Stimulated activated CD8-positive, alpha-beta memory T cell treated with anti-CD3 and anti-CD28 coated beads, Interleukin-7, amount 100 ng/mL, for 4 hours (primary cell): ENCODE measurements around the gene TULP3.

ENCODE experiments used
- DNase-seq, 2 donors: peaks; one replicate each; pipeline ENCODE4 v3.0.0-alpha.2; 2020; ENCODE audit warnings: low read depth in 2 of 2

The TULP3 gene

DNA sequence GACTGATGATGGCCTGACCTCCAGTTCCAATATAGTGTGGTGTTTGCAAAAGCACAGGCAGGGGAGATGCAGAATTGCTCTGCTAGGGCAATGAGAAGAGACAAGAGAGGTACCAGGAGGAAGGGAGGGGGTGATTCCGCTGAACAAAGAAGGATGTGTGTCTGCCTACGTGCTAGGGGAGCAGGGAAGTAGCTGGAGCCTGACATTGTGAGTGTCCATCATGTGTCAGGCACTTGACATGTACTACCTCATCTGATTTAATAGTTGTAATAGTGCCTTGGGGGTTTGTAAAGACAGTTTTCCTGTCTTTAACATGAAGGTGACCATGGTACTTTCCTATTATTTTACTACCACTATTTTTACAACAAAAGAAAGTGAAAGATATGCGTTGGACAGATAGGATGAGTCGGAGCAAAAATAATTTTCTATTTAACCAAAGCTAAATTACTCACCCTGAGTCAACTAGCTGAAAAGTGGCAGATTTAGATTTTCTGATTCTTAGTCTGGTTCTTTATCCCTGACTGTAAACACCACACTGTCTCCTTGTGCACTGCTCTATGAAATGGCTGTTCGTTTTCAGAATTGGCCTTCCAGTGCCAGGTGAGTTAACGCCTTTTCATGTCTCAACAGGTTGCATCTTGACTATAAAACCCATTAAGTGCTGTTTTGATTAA is 34.8 kb downstream of the TULP3 start:
- DNase-seq: no peak

- no peak for DNase-seq
Observed at GRCh38 chr12:2930865-2931264, 40.2 kb downstream of the TULP3 start.

DNA sequence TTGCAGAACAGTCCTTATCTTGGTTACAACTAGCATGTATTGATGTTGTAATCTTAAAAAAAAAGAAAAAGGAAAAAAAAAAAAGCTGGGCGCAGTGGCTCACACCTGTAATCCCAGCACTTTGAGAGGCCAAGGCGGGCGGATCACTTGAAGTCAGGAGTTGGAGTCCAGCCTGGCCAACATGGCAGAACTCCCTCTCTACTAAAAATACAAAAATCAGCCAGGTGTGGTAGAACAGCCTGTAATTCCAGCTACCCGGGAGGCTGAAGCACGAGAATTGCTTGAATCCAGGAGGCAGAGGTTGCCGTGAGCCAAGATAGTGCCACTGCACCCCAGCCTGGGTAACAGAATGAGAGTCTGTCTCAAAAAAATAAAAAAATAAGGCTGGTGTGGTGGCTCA is 42.9 kb downstream of the TULP3 start:
- no peak for DNase-seq

- no peak for DNase-seq
Observed at GRCh38 chr12:2934371-2934770, 43.7 kb downstream of the TULP3 start.

DNA sequence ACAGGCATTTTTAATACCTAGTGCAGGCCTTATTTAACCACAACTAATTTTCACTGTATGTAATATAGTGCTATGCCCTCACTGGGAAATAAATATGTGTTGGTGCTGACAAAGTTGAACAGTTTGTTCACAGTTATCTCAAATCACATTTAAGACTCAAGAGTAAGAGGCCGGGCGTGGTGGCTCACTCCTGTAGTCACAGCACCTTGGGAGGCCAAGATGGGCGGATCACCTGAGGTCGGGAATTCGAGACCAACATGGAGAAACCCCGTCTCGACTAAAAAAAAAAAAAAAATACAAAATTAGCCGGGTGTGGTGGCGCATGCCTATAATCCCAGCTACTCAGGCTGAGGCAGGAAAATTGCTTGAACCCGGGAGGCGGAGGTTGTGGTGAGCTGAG is 45.6 kb downstream of the TULP3 start:
- DNase-seq: no peak

DNA sequence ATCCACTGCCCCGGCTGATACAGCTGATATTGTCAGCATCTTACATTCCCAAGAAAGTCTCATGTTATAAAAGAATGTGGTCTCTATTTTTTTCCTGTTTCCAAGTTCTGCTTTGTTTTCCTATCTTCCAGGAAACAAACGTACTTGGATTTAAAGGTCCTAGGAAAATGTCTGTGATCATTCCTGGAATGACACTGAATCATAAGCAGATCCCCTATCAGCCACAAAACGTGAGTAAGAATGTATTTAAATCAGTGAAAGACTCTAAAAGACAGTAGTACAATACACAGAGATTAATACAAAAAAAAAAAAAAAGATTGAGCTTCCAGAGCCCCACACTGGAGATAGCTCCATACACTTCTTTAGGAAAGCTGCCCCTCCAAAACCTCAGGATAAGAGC is 46.8 kb downstream of the TULP3 start:
- no peak for DNase-seq

- DNase-seq: no peak
Observed at GRCh38 chr12:2939191-2939590, 48.5 kb downstream of the TULP3 start.

GRCh38 chr12:2940564-2940963 is 49.9 kb downstream of the TULP3 start:
- DNase-seq: no peak

DNA sequence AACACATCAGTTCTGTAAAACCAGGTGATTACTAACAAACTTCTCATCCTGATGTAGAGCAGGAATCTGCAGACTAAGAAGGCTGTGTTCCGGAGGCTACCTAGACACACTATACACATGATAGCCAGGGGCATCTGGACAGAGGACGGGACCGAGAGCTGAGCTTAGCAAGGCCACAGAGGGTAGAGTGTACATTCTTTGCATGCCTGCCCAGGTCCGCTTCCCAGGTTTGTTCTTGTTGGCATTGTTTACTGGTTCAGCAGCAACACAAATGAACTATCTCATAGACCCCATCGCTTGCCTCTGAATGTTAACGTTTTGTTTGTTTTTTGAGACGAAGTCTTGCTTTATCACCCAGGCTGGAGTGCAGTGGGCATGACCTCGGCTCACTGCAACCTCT is 50.8 kb downstream of the TULP3 start:
- DNase-seq: no peak

DNA sequence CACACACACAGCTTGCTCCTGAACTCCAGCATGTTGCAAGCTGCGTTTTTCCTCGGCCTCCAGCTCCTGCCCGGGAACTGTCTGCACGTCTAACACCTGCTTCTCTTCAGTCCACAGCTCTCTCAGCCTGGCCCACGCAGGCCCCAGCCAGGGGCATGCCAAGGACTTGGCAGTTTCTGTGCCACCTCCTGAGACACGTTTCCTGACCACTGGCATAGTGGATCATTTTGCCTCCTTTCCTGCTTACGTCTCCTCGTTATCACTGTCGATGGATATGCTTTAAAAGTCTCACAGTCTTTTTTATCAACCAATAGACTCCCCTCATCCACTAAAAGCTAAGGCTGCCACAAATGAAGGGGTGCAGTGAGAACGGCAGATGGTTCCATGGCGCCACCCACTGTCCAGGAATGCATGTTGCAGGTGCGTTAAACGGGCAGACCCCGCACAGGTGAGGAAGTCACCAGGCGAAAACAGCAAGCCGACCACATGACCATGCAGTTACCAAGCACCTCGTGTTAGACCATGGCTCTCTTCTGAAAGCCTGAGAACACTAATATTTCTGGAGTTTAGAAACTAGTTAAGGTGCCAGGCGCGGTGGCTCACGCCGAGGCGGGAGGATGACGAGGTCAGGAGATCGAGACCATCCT is 53.8 kb downstream of the TULP3 start:
- peak; percentile 15 for DNase-seq

DNA sequence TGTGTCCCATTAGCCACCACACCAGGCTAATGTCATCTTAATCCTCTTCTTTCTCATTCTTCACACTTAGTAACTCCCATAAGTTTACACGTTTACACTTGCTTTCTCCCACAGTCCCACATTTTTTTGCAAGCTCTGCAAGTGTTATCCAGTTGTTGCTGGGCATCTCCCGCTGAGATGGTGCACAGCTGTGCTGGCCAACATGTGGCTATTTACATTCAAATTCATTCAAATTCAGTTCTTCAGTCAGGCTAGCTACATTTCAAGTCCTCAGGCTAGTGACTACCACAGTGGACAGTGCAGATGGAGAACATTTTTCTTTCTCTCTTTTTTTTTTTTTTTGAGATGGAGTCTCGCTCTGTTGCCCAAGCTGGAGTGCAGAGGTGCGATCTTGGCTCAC is 58.7 kb downstream of the TULP3 start:
- DNase-seq: no peak

- DNase-seq: no peak
Observed at GRCh38 chr12:2955888-2956287, 65.2 kb downstream of the TULP3 start.

- DNase-seq: no peak
Observed at GRCh38 chr12:2957816-2958431, 67.2 kb downstream of the TULP3 start.

GRCh38 chr12:2958432-2959191 is 67.9 kb downstream of the TULP3 start:
- DNase-seq: no peak

GRCh38 chr12:2959192-2959504 is 68.5 kb downstream of the TULP3 start, which contains the start of gene TEAD4:
Gene TEAD4, plus strand, starts transcription at chr12:2959397.
- DNase-seq: no peak

DNA sequence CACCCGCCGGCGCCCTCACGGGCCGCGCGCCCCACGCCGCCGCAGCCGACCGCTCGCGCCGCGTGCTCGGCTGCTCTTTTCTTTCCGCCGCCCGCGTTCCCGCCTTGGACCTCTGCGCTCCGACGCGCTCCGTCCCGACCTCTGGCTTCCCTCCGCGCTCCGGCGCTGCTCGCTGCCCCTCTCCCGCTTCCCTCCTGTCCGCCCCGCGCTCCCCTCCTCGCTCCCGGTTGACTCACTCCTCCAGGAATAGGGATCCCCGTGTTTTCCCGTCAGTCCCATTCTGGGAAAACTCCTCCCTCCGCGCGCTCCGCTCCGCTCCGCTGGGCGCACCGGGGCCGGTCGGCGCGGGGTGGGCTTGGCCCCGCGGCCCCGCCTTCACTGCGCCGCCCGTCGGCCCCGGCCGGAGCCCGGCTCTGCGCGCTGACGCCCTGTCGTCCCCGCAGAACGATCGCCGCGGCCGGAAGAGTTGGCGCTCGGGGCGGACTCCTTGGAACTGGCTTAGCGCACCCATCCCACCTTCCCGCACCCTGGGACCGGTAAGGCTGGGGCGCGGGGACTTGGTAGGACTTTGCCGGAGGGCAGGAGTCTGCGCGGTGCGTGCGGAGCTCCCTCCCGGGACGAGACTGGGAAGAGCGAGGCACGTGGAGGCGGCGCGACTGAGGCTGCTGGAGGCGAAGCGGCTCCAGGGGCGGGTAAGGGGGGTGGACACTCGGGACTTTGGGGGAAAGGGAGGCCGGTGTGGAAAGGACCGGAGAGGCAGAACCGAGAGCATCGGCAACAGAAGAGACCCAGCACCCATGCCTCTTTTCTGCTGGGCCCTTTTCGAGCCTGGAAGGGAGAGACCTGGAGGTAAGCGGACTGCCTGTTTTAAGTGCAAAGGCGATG is 69.1 kb downstream of the TULP3 start:
- DNase-seq: no peak

DNA sequence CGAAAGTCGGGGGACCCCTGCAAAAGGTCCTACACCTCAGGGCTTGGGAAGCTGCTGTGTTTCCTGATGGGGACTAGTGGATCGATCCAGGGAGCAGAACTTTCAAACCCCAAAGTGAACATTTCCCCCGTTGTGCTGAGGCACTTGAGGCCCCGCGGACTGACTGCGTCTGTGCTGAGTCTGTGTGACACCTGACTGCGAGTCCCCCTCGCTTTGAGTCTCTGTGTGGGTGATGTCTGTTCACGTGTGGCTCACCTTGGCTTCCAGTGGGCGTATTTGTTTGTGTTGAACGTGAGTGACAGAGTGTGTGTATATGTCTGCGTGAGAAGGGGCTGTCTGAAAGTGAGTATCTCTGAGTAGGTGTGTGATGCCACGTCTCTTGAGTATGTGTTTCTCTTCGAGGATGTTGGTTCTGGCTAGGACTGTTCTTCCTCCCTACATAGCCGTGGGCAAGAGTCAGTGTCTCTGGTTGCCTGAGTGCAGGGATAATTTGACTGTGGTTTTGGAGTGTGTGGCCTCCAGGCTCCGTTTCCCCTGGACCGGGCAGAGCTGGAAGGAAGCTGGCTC is 69.8 kb downstream of the TULP3 start:
- no peak for DNase-seq

- no peak for DNase-seq
Observed at GRCh38 chr12:2960996-2961616, 70.4 kb downstream of the TULP3 start.

DNA sequence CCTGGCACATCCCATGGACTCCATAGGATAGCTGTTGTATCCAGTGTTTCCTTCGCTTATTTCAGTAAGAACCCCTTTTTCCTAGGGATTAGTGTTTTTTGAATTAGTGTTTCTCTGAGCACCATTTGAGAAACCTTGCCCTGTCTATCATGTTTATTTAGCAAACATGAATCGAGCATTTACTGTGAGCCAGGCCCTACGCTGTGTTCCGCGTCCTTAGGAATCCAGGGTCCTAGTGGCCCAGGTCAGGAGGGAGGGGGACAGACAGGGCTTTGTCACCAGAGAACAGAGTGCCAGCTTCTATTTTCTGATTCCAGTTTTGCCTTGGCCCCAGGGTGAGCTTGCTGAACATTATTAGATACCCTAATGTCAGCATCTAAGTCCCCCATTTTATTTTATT is 71.0 kb downstream of the TULP3 start:
- no peak for DNase-seq

DNA sequence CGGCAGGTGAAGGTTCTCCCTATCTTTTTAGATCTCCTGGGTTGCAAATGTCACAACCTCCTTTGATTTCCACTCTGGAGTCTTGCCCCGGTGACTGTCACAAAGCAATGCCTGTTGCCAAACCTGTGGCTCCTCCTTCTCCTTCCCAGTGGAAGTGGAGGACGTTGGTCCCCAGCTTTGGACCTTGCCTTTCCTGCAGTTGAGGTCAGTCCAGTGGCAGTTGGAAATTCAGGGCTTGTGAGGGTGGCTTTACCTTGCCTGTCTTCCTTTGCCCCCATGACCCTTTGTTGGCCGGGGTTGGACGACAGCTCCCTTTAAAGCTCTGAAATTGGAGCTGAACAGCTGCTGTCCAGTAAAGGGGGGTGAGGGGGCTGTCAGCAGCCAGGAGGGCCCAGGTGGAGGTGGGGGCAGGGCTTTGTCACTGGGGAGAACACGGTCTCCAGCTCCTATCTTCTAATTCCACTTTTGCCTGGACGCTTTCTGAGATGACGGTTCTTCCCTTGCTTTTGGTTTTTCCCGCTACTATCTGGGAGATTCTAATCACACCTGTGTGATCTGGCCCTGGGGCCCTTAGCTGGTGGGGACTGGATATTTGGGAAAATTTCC is 72.6 kb downstream of the TULP3 start:
- no peak for DNase-seq
